A673 (cell line): Measurements from ENCODE around the gene SCYL3.

Experiments
- EZH2 ChIP-seq: fragments of 200-600 bp; sonication (generic); IDR thresholded peaks from 2 replicates; pipeline ENCODE4 v1.6.1; 2017; ENCODE audit warnings: borderline replicate concordance, low read depth, mild to moderate bottlenecking, mixed read lengths, antibody characterized with exemption, low read length; ENCODE audit not compliant: poor library complexity, severe bottlenecking
- TF ChIP-seq, protein P1 (sequence below): fragments of 300-800, 200-600 bp; sonication (generic); conservative IDR thresholded peaks from 2 replicates; pipeline ENCODE4 v1.5.1; 2017; ENCODE audit warnings: low read depth, mild to moderate bottlenecking, antibody characterized with exemption, low read length, moderate library complexity, mixed read lengths

DNA sequence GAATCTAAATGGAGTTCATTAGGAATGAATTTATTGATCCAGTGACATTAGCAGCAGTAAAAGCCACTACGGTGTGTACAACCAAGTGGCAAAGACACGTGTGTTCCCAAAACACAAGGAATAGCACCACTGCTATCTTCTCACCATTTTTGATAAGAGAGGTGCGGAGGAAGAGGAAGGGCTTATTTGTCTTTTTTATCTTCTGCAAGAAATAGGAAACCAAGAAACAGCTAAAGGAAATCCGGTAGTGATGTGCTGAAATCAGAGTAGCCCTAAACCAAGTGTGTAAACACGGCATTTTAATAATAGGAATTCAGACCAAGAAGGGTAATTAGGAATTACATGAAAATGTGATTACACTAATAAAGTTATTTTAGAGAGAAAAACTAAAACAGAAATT is 9.1 kb upstream of the SCYL3 start:
- TF ChIP-seq, protein P1, sequence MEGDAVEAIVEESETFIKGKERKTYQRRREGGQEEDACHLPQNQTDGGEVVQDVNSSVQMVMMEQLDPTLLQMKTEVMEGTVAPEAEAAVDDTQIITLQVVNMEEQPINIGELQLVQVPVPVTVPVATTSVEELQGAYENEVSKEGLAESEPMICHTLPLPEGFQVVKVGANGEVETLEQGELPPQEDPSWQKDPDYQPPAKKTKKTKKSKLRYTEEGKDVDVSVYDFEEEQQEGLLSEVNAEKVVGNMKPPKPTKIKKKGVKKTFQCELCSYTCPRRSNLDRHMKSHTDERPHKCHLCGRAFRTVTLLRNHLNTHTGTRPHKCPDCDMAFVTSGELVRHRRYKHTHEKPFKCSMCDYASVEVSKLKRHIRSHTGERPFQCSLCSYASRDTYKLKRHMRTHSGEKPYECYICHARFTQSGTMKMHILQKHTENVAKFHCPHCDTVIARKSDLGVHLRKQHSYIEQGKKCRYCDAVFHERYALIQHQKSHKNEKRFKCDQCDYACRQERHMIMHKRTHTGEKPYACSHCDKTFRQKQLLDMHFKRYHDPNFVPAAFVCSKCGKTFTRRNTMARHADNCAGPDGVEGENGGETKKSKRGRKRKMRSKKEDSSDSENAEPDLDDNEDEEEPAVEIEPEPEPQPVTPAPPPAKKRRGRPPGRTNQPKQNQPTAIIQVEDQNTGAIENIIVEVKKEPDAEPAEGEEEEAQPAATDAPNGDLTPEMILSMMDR, result no peak
- no peak for TF ChIP-seq EZH2
